K562 (cell line): ENCODE measurements around the gene CEP68. TPM values are rescaled to one million over a fixed set of nuclear protein-coding genes. Genes with fewer than 3 reads are reported as not detected.

ENCODE experiments used
- ATF3 ChIP-seq, 2 experiments: fragments of 450-650 bp in 1 of 2; sonication (generic) in 1 of 2; formaldehyde crosslinking in 1 of 2; IDR thresholded peaks in 1 of 2; conservative IDR thresholded peaks in 1 of 2; 2 replicates each; pipeline versions ENCODE4 v1.6.1 to v1.8.1; 2016 to 2023; ENCODE audit warnings: mild to moderate bottlenecking in 2 of 2, moderate library complexity in 2 of 2, inconsistent platforms in 1 of 2, missing genetic modification reagents in 1 of 2
- DPF2 ChIP-seq: fragments of 450-650 bp; IDR thresholded peaks from 2 replicates; pipeline ENCODE4 v1.6.1; 2016
- FOXA3 ChIP-seq, 2 experiments: fragments of 450-650 bp in 1 of 2; sonication (generic) in 1 of 2; formaldehyde crosslinking; IDR thresholded peaks in 1 of 2; conservative IDR thresholded peaks in 1 of 2; 2 replicates each; pipeline versions ENCODE4 v1.4.0 to v1.8.0; 2020 to 2022; ENCODE audit warnings: mild to moderate bottlenecking in 2 of 2, missing genetic modification reagents in 1 of 2
- KLF16 ChIP-seq: IDR thresholded peaks from 2 replicates; pipeline ENCODE4 v1.6.1; 2016; ENCODE audit warnings: antibody characterized with exemption
- NR2C2 ChIP-seq, 2 experiments: fragments of 200-800 bp in 1 of 2; sonication (Bioruptor generic) in 1 of 2; sonication (generic) in 1 of 2; formaldehyde crosslinking in 1 of 2; IDR thresholded peaks; 2 replicates each; pipeline versions ENCODE4 v1.6.1 to v1.8.0; 2016 to 2022; ENCODE audit warnings: mild to moderate bottlenecking in 1 of 2, missing compliant biosample characterization in 1 of 2, missing genetic modification characterization in 1 of 2, missing genetic modification reagents in 1 of 2
- PKNOX1 ChIP-seq: fragments of 450-650 bp; IDR thresholded peaks from 2 replicates; pipeline ENCODE4 v1.6.1; 2016
- POLR2B ChIP-seq: fragments of 450-650 bp; IDR thresholded peaks from 2 replicates; pipeline ENCODE4 v1.6.1; 2018; ENCODE audit warnings: low read depth; ENCODE audit not compliant: partially characterized antibody
- RAD21 ChIP-seq, 2 experiments: fragments of 250-450 bp in 1 of 2; fragments of 450-650 bp in 1 of 2; sonication (Bioruptor Pico) in 1 of 2; formaldehyde crosslinking in 1 of 2; IDR thresholded peaks in 1 of 2; conservative IDR thresholded peaks in 1 of 2; 2 replicates each; pipeline versions ENCODE4 v1.4.0 to v1.8.0; 2020 to 2022; ENCODE audit warnings: mild to moderate bottlenecking in 2 of 2, moderate library complexity in 1 of 2
- RNF2 ChIP-seq: sonication (generic); IDR thresholded peaks from 2 replicates; pipeline ENCODE4 v1.6.1; 2016
- STAT5A ChIP-seq: IDR thresholded peaks from 2 replicates; pipeline ENCODE4 v1.6.1; 2012; ENCODE audit warnings: low read length, inconsistent platforms, borderline replicate concordance
- TFAP4 ChIP-seq: sonication (generic); formaldehyde crosslinking; IDR thresholded peaks from 2 replicates; pipeline ENCODE4 v1.8.0; 2022; ENCODE audit warnings: missing genetic modification reagents, mild to moderate bottlenecking, moderate library complexity, borderline replicate concordance
- ZNF318 ChIP-seq, 2 experiments: fragments of 450-650 bp; IDR thresholded peaks; 2 replicates each; pipeline ENCODE4 v1.6.1; 2016; ENCODE audit warnings: mild to moderate bottlenecking in 2 of 2, borderline replicate concordance in 1 of 2, low read depth in 1 of 2, moderate library complexity in 1 of 2
- polyA plus RNA-seq, 8 experiments: library from polyadenylated mRNA; depleted of rRNA in 4 of 8; stranded (reverse) in 5 of 8; unstranded in 3 of 8; fragments of >200 nt; fragmentation: Nextera tagmentation in 2 of 8; fragmentation: Illumina TruSeq in 1 of 8; extraction: Ambion mirVana in 2 of 8; extraction: Trizol in 1 of 8; gene quantifications; 2 replicates each; pipeline versions ENCODE4 v1.2.1 to v1.2.3, GENCODE V29; 2011 to 2014; ENCODE audit warnings: inconsistent platforms in 1 of 8, missing spikeins in 1 of 8
- total RNA-seq, 7 experiments: library from RNA; depleted of rRNA in 6 of 7; stranded (reverse); fragments of >200 nt in 6 of 7; fragmentation: Illumina TruSeq in 2 of 7; extraction: Trizol in 2 of 7; gene quantifications; 2 replicates each; pipeline versions ENCODE4 v1.2.1 to v1.2.3, GENCODE V29; 2011 to 2021; ENCODE audit warnings: low replicate concordance in 1 of 7

CEP68 gene
- total and polyA plus RNA-seq, 9 of the 15 experiments (the other 6 are each of a cell fraction or from before 2014, with no cell fraction given) = 1.4 to 8.5 (median 5.2) TPM

- peak; percentile 80 for TF ChIP-seq ATF3 (IDR thresholded peaks at IDR 0.05)
- 0 out of 2 replicates have a peak, but pooled peaks have one; percentile 23 for TF ChIP-seq ATF3 (CRISPR knock-in tag; conservative IDR thresholded peaks at IDR 0.05)
- no peak for TF ChIP-seq RNF2
- TF ChIP-seq POLR2B = peak; percentile 29
- TF ChIP-seq DPF2 = peak; percentile 60
- TF ChIP-seq RAD21 (CRISPR knock-in tag; conservative IDR thresholded peaks at IDR 0.05 in 1 of 2, IDR thresholded peaks at IDR 0.05 in 1 of 2) = peak; percentile 80 to 93
- TF ChIP-seq KLF16 = peak; percentile 78
- TF ChIP-seq FOXA3 (CRISPR knock-in tag; conservative IDR thresholded peaks at IDR 0.05 in 1 of 2, IDR thresholded peaks at IDR 0.05 in 1 of 2) = peak in 1 of 2 experiments; percentile 84; a peak in 2 of 4 replicates
- peak; percentile 62; the same call in 1 of the 2 replicates for TF ChIP-seq TFAP4 (CRISPR knock-in tag)
- peak; percentile 20; the same call in 1 of the 2 replicates for TF ChIP-seq PKNOX1
- no peak for TF ChIP-seq NR2C2 (CRISPR knock-in tag; IDR thresholded peaks at IDR 0.05)
- no peak for TF ChIP-seq NR2C2 (tag; IDR thresholded peaks at IDR 0.05)
- peak in 1 of 2 experiments; percentile 25; a peak in 1 of 4 replicates for TF ChIP-seq ZNF318 (IDR thresholded peaks at IDR 0.05; ENCODE audit: borderline replicate concordance in 1 of 2, low read depth in 1 of 2)
- TF ChIP-seq STAT5A = peak; percentile 37; the same call in 1 of the 2 replicates
Observed at GRCh38 chr2:65064728-65065552, 8.7 kb downstream of the CEP68 start (continued).
